ENCODE results near the gene KLF3.

DNA sequence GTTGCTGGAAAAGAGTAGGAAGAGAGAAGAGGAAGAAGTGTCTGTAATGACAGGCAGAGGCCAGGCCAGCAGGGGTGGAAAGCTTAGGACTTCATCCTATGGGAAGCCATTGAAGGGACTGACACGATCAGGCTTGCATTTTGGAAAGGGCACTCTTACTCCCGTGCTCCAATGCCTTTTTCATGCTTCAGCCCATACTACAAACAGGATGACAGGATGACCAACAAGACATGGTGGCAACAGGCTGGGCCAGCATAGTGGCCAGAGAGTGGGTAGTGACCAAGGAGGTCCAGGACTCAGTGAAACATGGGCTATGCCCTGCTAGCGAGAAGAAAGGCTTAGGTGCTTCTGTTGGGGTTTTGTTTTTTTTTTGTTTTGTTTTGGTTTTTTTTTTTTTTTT, 2.6 kb upstream of the KLF3 start:
- TF ChIP-seq, protein P1, sequence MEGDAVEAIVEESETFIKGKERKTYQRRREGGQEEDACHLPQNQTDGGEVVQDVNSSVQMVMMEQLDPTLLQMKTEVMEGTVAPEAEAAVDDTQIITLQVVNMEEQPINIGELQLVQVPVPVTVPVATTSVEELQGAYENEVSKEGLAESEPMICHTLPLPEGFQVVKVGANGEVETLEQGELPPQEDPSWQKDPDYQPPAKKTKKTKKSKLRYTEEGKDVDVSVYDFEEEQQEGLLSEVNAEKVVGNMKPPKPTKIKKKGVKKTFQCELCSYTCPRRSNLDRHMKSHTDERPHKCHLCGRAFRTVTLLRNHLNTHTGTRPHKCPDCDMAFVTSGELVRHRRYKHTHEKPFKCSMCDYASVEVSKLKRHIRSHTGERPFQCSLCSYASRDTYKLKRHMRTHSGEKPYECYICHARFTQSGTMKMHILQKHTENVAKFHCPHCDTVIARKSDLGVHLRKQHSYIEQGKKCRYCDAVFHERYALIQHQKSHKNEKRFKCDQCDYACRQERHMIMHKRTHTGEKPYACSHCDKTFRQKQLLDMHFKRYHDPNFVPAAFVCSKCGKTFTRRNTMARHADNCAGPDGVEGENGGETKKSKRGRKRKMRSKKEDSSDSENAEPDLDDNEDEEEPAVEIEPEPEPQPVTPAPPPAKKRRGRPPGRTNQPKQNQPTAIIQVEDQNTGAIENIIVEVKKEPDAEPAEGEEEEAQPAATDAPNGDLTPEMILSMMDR (IDR thresholded peaks at IDR 0.05): no peak
- TF ChIP-seq POLR2AphosphoS5 (IDR thresholded peaks at IDR 0.05; ENCODE audit: low read depth, low read length) (no peak), TCF7L2 (IDR thresholded peaks at IDR 0.05; ENCODE audit: low read depth, low read length) (no peak)
- TF ChIP-seq, protein P2, sequence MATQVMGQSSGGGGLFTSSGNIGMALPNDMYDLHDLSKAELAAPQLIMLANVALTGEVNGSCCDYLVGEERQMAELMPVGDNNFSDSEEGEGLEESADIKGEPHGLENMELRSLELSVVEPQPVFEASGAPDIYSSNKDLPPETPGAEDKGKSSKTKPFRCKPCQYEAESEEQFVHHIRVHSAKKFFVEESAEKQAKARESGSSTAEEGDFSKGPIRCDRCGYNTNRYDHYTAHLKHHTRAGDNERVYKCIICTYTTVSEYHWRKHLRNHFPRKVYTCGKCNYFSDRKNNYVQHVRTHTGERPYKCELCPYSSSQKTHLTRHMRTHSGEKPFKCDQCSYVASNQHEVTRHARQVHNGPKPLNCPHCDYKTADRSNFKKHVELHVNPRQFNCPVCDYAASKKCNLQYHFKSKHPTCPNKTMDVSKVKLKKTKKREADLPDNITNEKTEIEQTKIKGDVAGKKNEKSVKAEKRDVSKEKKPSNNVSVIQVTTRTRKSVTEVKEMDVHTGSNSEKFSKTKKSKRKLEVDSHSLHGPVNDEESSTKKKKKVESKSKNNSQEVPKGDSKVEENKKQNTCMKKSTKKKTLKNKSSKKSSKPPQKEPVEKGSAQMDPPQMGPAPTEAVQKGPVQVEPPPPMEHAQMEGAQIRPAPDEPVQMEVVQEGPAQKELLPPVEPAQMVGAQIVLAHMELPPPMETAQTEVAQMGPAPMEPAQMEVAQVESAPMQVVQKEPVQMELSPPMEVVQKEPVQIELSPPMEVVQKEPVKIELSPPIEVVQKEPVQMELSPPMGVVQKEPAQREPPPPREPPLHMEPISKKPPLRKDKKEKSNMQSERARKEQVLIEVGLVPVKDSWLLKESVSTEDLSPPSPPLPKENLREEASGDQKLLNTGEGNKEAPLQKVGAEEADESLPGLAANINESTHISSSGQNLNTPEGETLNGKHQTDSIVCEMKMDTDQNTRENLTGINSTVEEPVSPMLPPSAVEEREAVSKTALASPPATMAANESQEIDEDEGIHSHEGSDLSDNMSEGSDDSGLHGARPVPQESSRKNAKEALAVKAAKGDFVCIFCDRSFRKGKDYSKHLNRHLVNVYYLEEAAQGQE (IDR thresholded peaks at IDR 0.05; ENCODE audit: insufficient read depth in 1 of 2, low read depth in 2 of 2, low read length in 1 of 2): no peak
